ENCODE data around the gene LONP2. TPM values are rescaled to one million over a fixed set of nuclear protein-coding genes. Genes with fewer than 3 reads are reported as not detected.
"Not testable (repeated sequence)": the region's sequence is repeated elsewhere in the genome, so short reads cannot be mapped to it uniquely, and the experiment has no call there.

The LONP2 gene
- polyA plus RNA-seq, 3 donors: 21.5 to 35.6 (median 26.0) TPM

- no peak overlapping the region for H3K27ac ChIP-seq (ENCODE audit: low read depth in 1 of 2, low read length in 2 of 2)
- H3K4me3 ChIP-seq (replicated peaks in 1 of 3; ENCODE audit: low read depth in 2 of 3, low read length in 3 of 3): no peak overlapping the region
- peaks cover 26 to 40% (median 35%) of the 10 kb centered on the region in 7 donors for H3K9me3 Mint-ChIP-seq
- no peaks in the 10 kb centered on the region for H3K4me1 Mint-ChIP-seq
- no peak for DNase-seq
- no peak overlapping the region for H3K9ac ChIP-seq (ENCODE audit: insufficient read depth, low read length, poor library complexity, severe bottlenecking)
- peaks cover 20 to 25% of the 10 kb centered on the region in 2 donors for H3K9me3 ChIP-seq (replicated peaks in 1 of 2; ENCODE audit: control insufficient read depth in 1 of 2, insufficient read depth in 1 of 2, low read length in 2 of 2)
- intact Hi-C loops (cut with micrococcal nuclease): no loop called here
- WGBS (ENCODE audit: insufficient coverage): no CpG with 5 or more reads among the region's 7 CpGs
- no peaks in the 10 kb centered on the region for H3K27me3 ChIP-seq (ENCODE audit: control insufficient read depth in 2 of 2, insufficient read depth in 2 of 2, low read length in 2 of 2)
- no peak overlapping the region for H3K4me3 Mint-ChIP-seq
- no peaks in the 10 kb centered on the region for H3K27me3 Mint-ChIP-seq (ENCODE audit: low read depth in 3 of 3)
- TF ChIP-seq, protein P1, sequence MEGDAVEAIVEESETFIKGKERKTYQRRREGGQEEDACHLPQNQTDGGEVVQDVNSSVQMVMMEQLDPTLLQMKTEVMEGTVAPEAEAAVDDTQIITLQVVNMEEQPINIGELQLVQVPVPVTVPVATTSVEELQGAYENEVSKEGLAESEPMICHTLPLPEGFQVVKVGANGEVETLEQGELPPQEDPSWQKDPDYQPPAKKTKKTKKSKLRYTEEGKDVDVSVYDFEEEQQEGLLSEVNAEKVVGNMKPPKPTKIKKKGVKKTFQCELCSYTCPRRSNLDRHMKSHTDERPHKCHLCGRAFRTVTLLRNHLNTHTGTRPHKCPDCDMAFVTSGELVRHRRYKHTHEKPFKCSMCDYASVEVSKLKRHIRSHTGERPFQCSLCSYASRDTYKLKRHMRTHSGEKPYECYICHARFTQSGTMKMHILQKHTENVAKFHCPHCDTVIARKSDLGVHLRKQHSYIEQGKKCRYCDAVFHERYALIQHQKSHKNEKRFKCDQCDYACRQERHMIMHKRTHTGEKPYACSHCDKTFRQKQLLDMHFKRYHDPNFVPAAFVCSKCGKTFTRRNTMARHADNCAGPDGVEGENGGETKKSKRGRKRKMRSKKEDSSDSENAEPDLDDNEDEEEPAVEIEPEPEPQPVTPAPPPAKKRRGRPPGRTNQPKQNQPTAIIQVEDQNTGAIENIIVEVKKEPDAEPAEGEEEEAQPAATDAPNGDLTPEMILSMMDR (IDR thresholded peaks at IDR 0.05): no peak
- H2AFZ ChIP-seq (ENCODE audit: insufficient read depth, low read depth, low read length, poor library complexity, severe bottlenecking): no peak overlapping the region
- peaks cover 58 to 97% of the 10 kb centered on the region in 2 donors for H3K36me3 ChIP-seq (replicated peaks in 1 of 2; ENCODE audit: control insufficient read depth in 1 of 2, insufficient read depth in 2 of 2, low read length in 2 of 2)
- H3K79me2 ChIP-seq (ENCODE audit: insufficient read depth, low read length): no peaks in the 10 kb centered on the region
- H3K4me1 ChIP-seq (ENCODE audit: control insufficient read depth in 1 of 2, insufficient read depth in 2 of 2, low read length in 2 of 2): no peaks in the 10 kb centered on the region
- H4K20me1 ChIP-seq (ENCODE audit: insufficient read depth, low read length): no peaks in the 10 kb centered on the region
- H3K4me2 ChIP-seq (replicated peaks; ENCODE audit: extremely low read depth, low read length, poor library complexity, severe bottlenecking): no peak overlapping the region
- H3K36me3 Mint-ChIP-seq: peaks cover 78 to 93% of the 10 kb centered on the region in 2 donors
- no peak overlapping the region for H3K27ac Mint-ChIP-seq
Observed at GRCh38 chr16:48308535-48308934, 64.4 kb downstream of the LONP2 start.

- no peaks in the 10 kb centered on the region for H3K27me3 Mint-ChIP-seq (ENCODE audit: low read depth in 3 of 3)
- Histone ChIP-seq H3K9ac (ENCODE audit: insufficient read depth, low read length, poor library complexity, severe bottlenecking) (no peak overlapping the region), H3K4me2 (replicated peaks; ENCODE audit: extremely low read depth, low read length, poor library complexity, severe bottlenecking) (no peak overlapping the region), H4K20me1 (ENCODE audit: insufficient read depth, low read length) (no peaks in the 10 kb centered on the region), H3K4me1 (ENCODE audit: control insufficient read depth in 1 of 2, insufficient read depth in 2 of 2, low read length in 2 of 2) (no peaks in the 10 kb centered on the region), H3K9me3 (replicated peaks in 1 of 2; ENCODE audit: control insufficient read depth in 1 of 2, insufficient read depth in 1 of 2, low read length in 2 of 2) (peaks cover 20 to 25% of the 10 kb centered on the region in 2 donors), H3K79me2 (ENCODE audit: insufficient read depth, low read length) (no peaks in the 10 kb centered on the region), H3K4me3 (replicated peaks in 1 of 3; ENCODE audit: low read depth in 2 of 3, low read length in 3 of 3) (no peak overlapping the region), H2AFZ (ENCODE audit: insufficient read depth, low read depth, low read length, poor library complexity, severe bottlenecking) (no peak overlapping the region), H3K27me3 (ENCODE audit: control insufficient read depth in 2 of 2, insufficient read depth in 2 of 2, low read length in 2 of 2) (no peaks in the 10 kb centered on the region), H3K36me3 (replicated peaks in 1 of 2; ENCODE audit: control insufficient read depth in 1 of 2, insufficient read depth in 2 of 2, low read length in 2 of 2) (peaks cover 45 to 87% of the 10 kb centered on the region in 2 donors), H3K27ac (ENCODE audit: low read depth in 1 of 2, low read length in 2 of 2) (no peak overlapping the region)
- peaks cover 79 to 92% of the 10 kb centered on the region in 2 donors for H3K36me3 Mint-ChIP-seq
- peaks cover 26 to 40% (median 35%) of the 10 kb centered on the region in 7 donors for H3K9me3 Mint-ChIP-seq
- no peak for DNase-seq
- WGBS (ENCODE audit: insufficient coverage): no CpG with 5 or more reads among the region's 4 CpGs
- no peak overlapping the region for H3K4me3 Mint-ChIP-seq
- no peak overlapping the region for H3K27ac Mint-ChIP-seq
- H3K4me1 Mint-ChIP-seq: no peaks in the 10 kb centered on the region
- TF ChIP-seq, protein P1 (IDR thresholded peaks at IDR 0.05): no peak
- intact Hi-C loops (cut with micrococcal nuclease): no loop called here
Observed at GRCh38 chr16:48310908-48311641, 67.0 kb downstream of the LONP2 start.

DNA sequence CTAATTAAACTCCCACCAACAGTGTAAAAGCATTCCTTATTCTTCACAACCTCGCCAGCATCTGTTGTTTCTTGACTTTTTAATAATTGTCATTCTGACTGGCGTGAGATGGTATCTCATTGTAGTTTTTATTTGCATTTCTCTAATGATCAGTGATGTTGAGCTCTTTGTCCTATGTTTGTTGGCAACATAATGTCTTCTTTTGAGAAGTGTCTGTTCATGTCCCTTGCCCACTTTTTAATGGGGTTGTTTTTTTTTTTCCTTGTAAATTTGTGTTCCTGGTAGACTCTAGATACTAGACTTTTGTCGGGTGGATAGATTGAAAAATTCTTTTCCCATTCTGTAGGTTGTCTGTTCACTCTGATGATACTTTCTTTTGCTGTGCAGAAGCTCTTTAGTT, 69.8 kb downstream of the LONP2 start:
- Histone ChIP-seq H3K9me3 (replicated peaks in 1 of 2; ENCODE audit: control insufficient read depth in 1 of 2, insufficient read depth in 1 of 2, low read length in 2 of 2) (peaks cover 13 to 25% of the 10 kb centered on the region in 2 donors), H3K36me3 (replicated peaks in 1 of 2; ENCODE audit: control insufficient read depth in 1 of 2, insufficient read depth in 2 of 2, low read length in 2 of 2) (peaks cover 21 to 59% of the 10 kb centered on the region in 2 donors), H3K4me1 (ENCODE audit: control insufficient read depth in 1 of 2, insufficient read depth in 2 of 2, low read length in 2 of 2) (peaks cover 19% of the 10 kb centered on the region in 2 donors)
- H3K4me3 Mint-ChIP-seq; H2AFZ ChIP-seq (ENCODE audit: insufficient read depth, low read depth, low read length, poor library complexity, severe bottlenecking); intact Hi-C loops (cut with micrococcal nuclease); DNase-seq; H3K27me3 Mint-ChIP-seq (ENCODE audit: low read depth in 3 of 3); H3K9ac ChIP-seq (ENCODE audit: insufficient read depth, low read length, poor library complexity, severe bottlenecking); H3K4me3 ChIP-seq (replicated peaks in 1 of 3; ENCODE audit: low read depth in 2 of 3, low read length in 3 of 3); H3K27ac ChIP-seq (ENCODE audit: low read depth in 1 of 2, low read length in 2 of 2); H3K27ac Mint-ChIP-seq; H4K20me1 ChIP-seq (ENCODE audit: insufficient read depth, low read length); H3K79me2 ChIP-seq (ENCODE audit: insufficient read depth, low read length); H3K4me2 ChIP-seq (replicated peaks; ENCODE audit: extremely low read depth, low read length, poor library complexity, severe bottlenecking); H3K27me3 ChIP-seq (ENCODE audit: control insufficient read depth in 2 of 2, insufficient read depth in 2 of 2, low read length in 2 of 2): not testable (repeated sequence)
- H3K4me1 Mint-ChIP-seq: peaks cover 20% of the 10 kb centered on the region
- H3K36me3 Mint-ChIP-seq: peaks cover 62 to 74% of the 10 kb centered on the region in 2 donors
- no CpG with 5 or more reads among the region's 3 CpGs for WGBS (ENCODE audit: insufficient coverage)
- H3K9me3 Mint-ChIP-seq: peaks cover 17 to 37% (median 25%) of the 10 kb centered on the region in 7 donors
